Measurements from ENCODE around the gene PDE6A. TPM values are rescaled to one million over a fixed set of nuclear protein-coding genes. Genes with fewer than 3 reads are reported as not detected.

The PDE6A gene
- total and polyA plus RNA-seq, 9 donors = 0.05 to 0.68 (median 0.15) TPM

DNA sequence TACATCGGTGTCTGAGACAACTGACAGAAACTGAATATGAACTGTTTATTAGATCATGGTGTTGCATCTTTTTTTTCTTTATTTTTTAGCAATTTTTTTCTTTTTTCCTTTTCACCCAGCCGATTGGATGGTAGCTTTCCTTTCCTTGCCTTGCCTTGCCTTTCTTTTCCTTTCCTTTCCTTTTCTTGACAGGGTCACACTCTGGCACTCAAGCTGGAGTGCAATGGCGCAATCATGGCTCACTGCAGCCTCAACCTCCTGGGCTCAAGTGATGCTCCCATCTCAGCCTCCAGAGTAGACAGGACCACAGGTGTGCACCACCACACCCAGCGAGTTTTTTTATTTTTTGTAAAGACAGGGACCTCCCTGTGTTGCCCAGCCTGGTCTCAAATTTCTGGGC lies 2.8 kb downstream of the PDE6A start:
- H3K36me3 ChIP-seq = no peaks in the 10 kb centered on the region
- intact Hi-C loops (cut with DNase I) = no loop called here
- H3K9me3 ChIP-seq = no peaks in the 10 kb centered on the region
- no peak overlapping the region for H3K4me3 ChIP-seq
- H3K27ac ChIP-seq = no peak overlapping the region
- no peak for DNase-seq
- H3K4me1 ChIP-seq (ENCODE audit: insufficient read depth) = no peaks in the 10 kb centered on the region
- H3K27me3 ChIP-seq = no peaks in the 10 kb centered on the region
- 93 to 94% (median 94%) methylated on average over 4 of the region's 4 CpGs for WGBS, 3 donors
- TF ChIP-seq EP300 (IDR thresholded peaks at IDR 0.05) = no peak
- no peak for TF ChIP-seq CTCF (IDR thresholded peaks at IDR 0.05)
- no peak for TF ChIP-seq POLR2A (IDR thresholded peaks at IDR 0.05)

- 75 to 95% (median 94%) methylated on average over 5 of the region's 5 CpGs for WGBS, 3 donors
Measured at GRCh38 chr5:149940941-149941644, 3.5 kb downstream of the PDE6A start.

DNA sequence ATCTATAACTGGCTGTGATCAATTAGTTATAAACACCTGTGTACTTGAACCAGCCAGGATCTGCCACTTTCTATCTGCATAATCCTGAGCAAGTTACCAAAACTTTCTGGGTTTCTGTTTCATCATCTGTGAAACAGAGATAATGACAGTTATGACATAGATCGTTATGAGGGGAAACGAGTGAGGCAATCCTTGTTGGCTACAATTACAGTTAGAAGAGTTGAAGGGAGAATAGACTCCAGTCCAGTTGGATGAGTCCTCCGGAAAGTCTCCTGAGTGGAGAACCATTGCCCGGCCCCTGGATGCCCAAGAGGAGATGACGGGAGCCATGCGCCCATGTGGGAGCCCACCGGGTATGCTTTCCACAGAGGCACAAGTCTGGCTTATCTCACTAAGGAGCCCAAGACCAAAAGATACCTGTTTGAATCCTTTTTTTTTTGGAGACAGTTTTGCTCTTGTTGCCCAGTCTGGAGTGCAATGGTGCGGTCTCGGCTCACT lies 4.5 kb downstream of the PDE6A start:
- Histone ChIP-seq H3K4me3 (no peak overlapping the region), H3K27ac (no peak overlapping the region), H3K4me1 (ENCODE audit: insufficient read depth) (no peaks in the 10 kb centered on the region), H3K36me3 (no peaks in the 10 kb centered on the region), H3K9me3 (no peaks in the 10 kb centered on the region), H3K27me3 (no peaks in the 10 kb centered on the region)
- DNase-seq = no peak
- TF ChIP-seq EP300 (IDR thresholded peaks at IDR 0.05) = no peak
- no peak for TF ChIP-seq POLR2A (IDR thresholded peaks at IDR 0.05)
- TF ChIP-seq CTCF (IDR thresholded peaks at IDR 0.05) = no peak
- 79 to 88% (median 80%) methylated on average over 9 of the region's 9 CpGs for WGBS, 3 donors
- intact Hi-C loops (cut with DNase I) = no loop called here

More at GRCh38 chr5:149940941-149941644, 3.5 kb downstream of the PDE6A start:
- no peak for DNase-seq
- no peak overlapping the region for H3K27ac ChIP-seq
- H3K9me3 ChIP-seq = no peaks in the 10 kb centered on the region
- H3K36me3 ChIP-seq = no peaks in the 10 kb centered on the region
- H3K27me3 ChIP-seq = no peaks in the 10 kb centered on the region
- intact Hi-C loops (cut with DNase I) = no loop called here
- no peak for TF ChIP-seq POLR2A (IDR thresholded peaks at IDR 0.05)
- TF ChIP-seq EP300 (IDR thresholded peaks at IDR 0.05) = no peak
- TF ChIP-seq CTCF (IDR thresholded peaks at IDR 0.05) = no peak
- H3K4me1 ChIP-seq (ENCODE audit: insufficient read depth) = no peaks in the 10 kb centered on the region
- H3K4me3 ChIP-seq = no peak overlapping the region

DNA sequence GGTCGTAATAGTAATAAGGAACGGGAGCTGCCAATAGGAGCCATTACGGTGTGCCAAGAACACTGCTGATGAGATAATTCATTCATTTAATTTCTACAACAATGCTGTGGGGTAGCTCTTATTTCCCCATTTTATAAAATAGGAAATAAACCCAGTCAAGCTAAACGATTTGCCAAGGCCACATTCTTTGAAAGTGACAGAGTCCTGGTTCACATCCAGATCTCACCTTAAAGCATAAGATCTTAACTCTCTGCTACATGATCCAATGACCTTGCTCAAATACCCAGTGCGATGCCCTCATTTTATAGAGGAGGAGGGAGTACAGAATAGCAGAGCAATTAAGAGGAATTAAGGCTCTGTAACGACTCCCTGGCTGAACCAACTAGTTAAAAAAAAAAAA lies 5.0 kb downstream of the PDE6A start:
- H3K9me3 ChIP-seq = no peaks in the 10 kb centered on the region
- no peak overlapping the region for H3K27ac ChIP-seq
- H3K27me3 ChIP-seq = no peaks in the 10 kb centered on the region
- no peak overlapping the region for H3K4me3 ChIP-seq
- intact Hi-C loops (cut with DNase I) = no loop called here
- TF ChIP-seq POLR2A (IDR thresholded peaks at IDR 0.05) (no peak), CTCF (IDR thresholded peaks at IDR 0.05) (no peak), EP300 (IDR thresholded peaks at IDR 0.05) (no peak)
- H3K4me1 ChIP-seq (ENCODE audit: insufficient read depth) = no peaks in the 10 kb centered on the region
- H3K36me3 ChIP-seq = no peaks in the 10 kb centered on the region
- no peak for DNase-seq
- 60 to 66% (median 62%) methylated on average over 6 of the region's 6 CpGs for WGBS, 3 donors

Measured in ovary (tissue), 9 donors.